Activated CD8-positive, alpha-beta memory T cell treated with anti-CD3 and anti-CD28 coated beads for 48 hours (primary cell): ENCODE measurements around the gene HM13.
"Not testable (repeated sequence)": the region's sequence is repeated elsewhere in the genome, so short reads cannot be mapped to it uniquely, and the experiment has no call there.

Source experiments
- DNase-seq, 3 experiments: peaks; one replicate each; pipeline ENCODE4 v3.0.0-alpha.2; 2020; ENCODE audit warnings: low read depth in 2 of 3, low spot score in 2 of 3

HM13 gene

DNA sequence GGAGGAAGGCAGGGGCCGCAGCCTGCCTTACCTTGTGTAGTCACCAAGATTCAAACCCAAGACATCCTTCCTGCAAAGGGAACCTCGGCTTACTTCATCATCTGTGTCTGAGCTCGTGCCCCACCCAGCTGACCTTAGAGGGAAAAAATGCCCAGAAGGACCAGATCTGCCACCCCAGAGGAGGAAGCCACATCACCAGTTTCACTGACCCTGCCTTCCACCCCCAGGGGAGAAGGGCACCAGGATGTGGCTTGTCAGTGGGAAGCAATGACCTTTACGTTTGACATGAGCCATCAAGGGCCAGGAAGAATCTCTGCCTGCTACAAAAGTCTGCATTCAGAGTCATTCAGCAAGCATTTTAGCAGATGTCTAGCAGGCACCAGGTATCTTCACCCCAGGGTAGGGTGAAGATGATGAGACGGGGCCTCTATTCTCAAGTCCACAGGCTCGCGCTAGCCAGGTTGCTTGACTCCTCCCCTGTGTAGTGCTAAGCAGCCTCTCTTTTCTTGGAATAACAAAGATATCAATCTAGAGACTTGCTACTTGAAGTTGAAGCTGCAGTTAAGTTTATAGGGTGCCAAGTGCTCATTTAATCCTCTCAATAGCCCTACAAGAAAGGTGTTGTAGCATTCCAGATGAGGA lies 28.1 kb downstream of the HM13 start:
- peak in 1 of 3 experiments; percentile 24 for DNase-seq

DNA sequence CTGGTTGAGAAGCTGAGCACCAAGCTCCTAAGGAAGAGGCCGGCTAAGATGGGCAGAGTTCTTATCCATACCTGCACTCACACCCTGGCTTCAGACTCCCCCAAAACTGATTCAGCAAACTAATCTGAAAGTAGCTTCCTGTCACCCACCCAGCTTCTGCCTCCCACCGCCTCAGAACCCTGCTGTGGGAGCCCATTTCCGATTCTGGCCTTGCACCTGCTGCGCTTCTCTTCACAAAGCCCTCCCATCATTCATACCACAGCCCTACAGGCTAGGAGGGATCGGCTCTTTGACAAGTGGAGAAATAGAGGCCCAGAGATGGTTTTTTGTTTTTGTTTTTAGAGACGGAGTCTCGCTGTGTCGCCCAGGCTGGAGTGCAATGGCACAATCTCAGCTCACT lies 28.7 kb downstream of the HM13 start:
- no peak for DNase-seq

DNA sequence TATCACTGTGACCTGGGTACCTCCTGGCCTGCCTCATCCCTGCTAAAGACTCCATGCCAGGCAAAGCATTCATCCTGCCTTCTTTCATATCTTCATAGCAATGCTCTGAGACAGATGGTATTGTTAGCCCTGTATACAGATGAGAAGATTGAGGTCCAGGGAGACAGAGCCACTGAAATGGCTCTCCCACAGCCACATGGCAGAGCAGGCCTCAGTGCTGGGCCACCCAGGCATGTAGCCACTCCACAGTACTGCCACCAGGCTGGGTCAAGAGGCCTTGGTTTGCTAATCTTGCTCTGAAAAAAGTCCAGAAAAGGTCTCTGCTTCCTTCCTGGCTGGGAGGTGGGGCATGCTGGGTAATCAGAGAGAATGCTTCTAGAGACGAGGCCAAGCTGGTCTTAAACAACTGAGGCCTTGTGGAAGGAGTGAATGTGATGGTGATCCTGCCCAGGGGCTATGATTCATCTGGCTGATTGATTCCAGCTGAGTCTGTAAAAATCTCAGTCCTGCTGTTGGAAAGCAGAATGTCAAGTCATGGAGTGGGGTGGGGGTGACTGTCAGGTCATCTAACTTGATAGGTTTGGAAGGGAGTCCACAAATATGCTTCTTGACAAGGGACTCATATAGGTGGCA lies 29.8 kb downstream of the HM13 start:
- DNase-seq, result no peak

DNA sequence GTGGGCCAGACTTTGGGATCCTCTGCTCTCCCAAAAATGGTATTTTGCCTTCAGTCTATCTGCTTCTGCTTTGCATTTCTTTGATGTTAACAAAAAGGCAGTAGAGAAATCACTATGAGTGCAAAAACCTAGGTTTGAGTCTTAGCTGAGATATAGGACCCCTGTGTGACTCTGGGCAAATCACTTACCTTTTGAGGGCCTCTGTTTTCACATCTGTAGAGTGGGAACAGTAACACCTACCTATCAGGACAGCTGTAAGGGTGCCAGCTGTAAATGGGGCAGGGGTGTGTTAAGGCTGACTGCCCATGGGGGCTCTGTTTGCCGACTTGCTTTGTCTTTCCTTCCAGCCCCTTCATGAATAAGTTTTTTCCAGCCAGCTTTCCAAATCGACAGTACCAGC lies 30.4 kb downstream of the HM13 start:
- DNase-seq, result no peak

DNA sequence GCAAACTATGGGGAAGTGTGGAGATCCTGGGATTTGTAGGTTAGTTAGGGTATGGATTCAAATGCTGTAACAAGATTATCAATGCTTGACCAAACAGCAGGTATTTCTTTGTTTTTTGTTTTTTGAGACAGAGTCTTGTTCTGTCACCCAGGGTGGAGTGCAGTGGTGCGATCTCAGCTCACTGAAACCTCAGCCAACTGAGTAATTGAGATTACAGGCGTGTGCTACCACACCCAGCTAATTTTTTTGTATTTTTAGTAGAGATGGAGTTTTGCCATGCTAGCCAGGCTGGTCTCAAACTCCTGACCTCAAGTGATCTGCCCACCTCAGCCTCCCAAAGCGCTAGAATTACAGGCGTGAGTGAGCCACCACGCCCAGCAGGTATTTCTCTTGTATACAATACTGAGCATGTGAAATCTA lies 31.4 kb downstream of the HM13 start:
- not testable (repeated sequence) for DNase-seq

DNA sequence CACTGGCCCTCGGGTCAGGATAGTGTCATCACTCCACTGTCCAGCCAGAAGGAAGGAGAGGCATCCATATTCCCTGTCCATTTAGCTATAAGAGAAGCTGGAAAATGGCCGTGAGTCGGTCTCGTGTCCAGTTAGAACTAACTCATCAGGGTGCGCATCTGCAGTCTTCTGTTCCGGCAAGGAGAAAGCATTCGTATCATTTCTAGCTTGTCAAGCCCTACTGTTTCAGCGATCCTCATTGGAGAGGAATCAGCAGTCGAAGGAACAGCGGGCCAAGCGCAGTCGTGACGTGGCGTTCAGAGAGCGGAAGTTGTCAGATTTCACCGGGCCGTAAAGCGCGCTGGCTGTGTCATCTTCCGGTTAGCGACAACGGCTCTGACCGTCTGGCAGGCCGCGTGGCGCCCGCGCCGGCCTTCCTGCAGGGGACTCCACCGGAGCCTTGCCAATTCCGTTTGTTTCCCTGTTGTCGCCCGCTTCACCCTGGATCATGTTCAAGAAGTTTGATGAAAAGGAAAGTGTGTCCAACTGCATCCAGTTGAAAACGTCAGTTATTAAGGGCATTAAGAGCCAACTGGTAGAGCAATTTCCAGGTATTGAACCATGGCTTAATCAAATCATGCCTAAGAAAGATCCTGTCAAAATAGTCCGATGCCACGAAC lies 32.9 kb downstream of the HM13 start:
- DNase-seq, result peak; percentile 51 to 61 (median 61)

DNA sequence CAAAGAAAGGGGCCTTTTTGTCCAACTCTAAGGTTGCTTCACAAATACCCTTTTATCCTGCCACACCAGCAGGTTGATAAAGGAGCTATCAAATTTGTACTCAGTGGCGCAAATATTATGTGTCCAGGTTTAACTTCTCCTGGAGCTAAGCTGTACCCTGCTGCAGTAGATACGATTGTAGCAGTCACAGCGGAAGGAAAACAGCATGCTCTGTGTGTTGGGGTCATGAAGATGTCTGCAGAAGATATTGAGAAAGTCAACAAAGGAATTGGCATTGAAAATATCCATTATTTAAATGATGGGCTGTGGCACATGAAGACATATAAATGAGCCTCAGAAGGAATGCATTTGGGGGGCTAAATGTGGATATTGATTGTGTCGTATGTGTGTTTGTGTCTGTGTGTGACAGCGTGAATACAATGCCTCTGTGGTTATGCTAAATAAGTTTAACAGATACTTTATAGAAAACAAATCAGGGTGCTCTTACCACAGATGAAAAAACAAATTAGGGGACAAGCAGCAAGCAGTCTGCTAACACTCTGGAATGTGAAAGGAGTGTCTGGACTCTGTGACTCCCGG lies 33.6 kb downstream of the HM13 start:
- DNase-seq, result no peak

DNA sequence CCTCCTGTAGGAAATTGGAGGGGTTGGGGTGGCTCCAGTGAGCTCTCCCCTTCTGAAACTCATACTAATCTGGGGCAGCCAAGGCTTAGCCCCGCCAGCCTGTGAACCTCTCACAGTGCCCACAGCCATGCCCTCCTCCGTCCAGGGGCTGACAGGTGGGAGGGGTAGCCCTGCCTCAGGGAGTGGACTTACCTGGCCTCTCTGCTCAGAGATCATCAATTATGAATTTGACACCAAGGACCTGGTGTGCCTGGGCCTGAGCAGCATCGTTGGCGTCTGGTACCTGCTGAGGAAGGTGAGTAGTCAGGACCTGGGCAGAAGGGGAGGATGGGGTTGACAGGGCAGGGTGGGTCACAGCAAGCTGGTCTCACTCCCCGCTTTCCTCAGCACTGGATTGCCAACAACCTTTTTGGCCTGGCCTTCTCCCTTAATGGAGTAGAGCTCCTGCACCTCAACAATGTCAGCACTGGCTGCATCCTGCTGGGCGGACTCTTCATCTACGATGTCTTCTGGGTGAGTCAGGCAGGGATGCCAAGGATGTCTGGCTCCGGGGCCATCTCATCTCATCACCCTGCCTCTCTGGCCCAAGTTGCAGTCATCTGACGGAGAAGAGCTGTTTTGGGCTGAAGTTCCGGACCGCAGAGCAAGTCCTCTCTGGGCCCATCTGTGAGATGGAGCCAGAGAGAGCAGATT lies 34.7 kb downstream of the HM13 start:
- no peak for DNase-seq

DNA sequence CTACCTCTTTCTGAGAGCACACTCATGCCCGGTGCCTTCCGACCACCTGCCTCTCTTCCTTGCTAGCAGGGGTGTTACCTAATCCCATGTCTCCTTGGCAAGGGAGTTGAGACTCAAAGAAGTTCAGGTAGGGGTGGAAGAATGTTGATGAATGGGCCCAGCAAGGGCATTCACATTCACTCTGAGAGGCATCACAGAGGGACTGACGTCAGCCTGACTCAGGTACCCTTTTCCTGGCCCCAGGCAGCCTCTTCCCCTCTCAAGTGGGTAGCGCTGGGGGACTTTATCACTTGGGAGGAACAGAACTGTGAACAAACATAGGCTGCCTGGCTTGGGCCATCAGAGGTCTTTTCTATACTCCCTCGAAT lies 35.3 kb downstream of the HM13 start:
- DNase-seq, result no peak

DNA sequence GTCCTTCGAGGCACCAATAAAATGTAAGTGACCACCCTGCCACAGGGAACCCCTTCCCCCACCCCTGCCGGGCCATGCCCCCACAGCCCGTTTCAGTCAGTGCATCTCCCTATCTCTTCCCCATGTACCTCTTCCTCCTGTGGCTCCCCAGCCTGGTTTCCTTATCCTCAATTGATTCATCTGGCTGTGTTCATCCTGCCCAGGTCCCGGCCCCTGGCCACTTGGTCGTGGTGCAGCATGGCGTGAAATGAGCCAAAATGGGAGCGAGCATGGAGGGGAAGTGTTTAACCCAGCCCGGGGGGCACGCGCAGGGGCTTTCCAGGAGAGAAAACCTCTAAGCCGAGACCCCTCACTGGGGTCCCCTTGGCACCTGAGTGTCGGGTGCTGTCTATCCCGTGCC lies 35.9 kb downstream of the HM13 start:
- DNase-seq, result no peak

DNA sequence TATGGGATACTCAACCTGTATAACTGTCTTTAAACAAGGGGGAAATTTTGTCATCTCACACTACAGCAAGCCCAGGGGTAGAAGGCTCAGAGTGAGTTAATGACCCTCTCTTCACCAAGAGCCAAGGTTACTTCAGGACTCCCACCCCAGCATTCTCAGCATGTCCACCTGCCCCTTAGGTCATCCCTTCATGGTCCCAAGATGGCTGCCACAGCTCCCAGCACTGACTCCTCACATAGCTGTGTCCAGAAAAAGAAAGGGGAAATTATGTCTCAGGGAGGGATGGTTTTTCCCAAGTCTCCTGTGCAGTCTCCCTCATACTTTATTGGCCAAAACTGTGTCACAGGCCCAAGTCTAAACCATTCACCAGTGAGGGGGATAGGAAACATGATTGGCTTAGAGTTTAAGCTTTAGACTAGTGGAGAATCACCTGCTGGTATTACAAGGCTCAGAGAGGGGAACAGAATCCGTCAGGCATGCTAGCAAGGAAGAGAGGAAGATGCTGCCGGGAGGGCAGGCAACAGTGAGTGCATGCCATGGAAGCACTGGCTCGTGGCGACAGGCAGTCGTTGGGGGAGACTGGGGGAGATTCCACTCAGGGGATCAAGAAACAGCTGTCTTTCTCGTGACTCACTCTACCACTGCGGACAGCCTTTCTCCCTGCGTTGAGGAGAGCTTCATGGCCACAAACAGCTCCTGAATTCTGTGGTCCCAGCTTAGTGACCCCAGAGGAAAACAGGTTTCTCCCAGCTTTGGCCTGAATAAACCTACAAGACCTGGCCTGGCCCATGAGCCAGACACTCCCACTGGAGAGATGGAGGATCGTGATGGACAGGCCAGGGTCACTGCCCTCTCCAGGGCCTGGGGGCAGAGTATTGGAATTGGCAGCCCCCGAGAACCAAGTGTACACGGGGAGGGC lies 37.2 kb downstream of the HM13 start:
- no peak for DNase-seq

DNA sequence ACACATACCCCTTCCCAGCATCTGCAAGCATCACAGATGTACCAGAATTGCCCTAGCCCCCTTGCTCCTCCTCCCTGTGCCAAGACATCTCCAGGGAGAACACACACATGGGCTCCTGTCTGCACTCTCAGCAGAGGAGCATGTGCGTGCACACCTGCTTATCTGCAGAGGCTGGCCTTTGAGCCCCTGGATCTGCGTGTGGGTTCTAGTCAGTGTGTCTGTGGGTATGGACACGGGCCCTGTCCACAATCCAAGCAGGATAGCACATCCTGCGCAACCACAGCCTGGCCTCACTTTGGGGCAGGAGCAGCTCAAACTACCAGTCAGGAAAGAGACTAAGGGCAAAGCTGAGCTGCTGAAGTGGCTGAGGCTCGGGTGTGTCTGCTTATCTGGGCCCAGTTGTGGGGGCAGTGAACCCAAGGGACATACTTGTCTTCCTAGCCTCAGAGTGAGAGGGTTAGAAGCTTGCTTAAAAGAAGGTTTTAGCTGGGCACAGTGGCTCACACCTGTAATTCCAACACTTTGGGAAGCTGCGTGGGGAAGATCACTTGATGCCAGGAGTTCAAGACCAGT lies 41.0 kb downstream of the HM13 start:
- DNase-seq, result no peak

DNA sequence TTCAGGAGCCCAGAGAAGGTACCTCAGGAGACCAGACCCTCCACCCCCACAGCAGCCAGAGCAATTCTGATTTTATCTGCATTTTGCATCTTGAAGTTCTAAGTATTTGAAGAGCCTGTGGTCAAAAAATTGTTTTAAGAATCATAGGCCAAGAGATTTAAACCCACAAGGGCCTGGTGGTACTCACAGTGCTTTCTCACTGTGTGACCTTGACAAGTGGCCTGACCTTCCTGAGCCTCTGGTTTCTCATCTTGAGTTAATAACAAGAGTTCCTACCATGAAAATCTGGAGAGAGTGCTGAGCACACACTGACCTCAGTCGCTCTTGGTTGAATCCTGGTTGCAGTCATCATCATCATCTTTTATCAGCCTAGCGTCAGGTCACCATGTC lies 45.5 kb downstream of the HM13 start:
- no peak for DNase-seq

DNA sequence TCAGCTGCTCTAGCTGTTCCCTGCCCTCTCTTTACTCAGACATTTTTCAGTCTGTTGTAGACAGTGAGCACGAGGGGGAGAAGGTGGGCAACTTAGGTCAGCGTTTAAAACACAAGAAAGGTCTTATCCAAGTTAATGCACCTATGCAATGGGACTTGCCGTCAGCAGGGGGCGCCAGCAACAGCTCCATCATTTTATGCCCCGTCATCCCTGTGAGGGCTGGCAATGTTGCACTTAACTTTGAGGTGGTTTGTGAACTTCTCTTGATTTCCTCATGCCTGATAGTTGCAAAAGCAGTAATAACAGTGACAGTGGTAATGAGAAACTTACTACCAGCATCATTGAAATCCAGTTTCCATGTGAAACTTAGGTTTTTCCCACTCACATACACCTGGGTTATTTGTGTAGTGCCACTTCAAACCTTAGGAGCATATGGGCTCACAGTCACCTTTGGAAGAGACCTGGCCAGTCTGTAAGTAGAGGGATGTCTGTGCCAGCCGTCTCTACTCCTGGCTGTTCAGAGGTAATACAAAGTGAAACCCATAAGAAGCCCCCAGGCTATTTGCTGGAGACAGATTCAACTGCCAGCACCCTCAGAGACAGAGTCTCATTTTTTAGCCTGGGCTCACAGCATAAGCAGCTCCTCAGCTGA lies 46.0 kb downstream of the HM13 start:
- DNase-seq, result peak; percentile 40 to 69 (median 54)

DNA sequence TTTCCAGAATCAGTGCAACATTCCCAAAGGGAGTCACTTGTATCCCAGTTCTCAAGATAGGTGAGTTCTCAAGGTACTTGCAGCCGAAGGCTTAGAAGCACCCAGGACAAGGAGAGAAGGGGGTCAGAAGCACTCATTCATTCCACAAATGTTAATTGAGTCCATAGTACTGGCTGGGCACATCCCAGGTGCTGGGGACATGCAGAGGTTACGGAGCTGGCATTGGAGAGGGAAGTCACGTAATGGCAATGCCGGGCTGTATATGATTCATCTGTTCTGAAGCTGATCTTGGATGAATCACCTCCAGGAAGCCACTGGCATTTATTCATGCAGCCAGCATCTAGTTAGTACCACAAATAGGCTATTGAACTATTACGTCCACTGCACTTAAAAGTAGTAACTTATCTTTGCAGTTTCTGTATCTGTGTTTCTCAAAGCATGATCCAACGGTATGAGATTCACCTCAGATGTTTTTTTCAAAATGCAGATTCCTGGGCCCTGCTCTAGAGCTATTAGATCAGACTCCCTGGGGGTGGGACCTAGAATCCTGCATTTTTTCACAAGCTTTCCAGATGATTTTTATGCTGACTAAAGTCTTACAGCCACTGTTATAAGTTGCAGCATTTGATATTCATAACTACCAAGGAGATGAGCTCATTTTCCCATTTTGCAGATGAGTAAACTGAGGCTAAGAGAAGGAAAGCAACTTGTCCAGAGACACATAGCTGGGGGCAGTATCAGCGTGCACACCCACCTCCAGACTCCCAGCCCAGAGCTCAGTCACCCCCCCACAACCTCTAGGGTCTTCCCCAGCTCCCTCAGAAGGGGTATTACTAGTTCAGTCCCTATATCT lies 46.7 kb downstream of the HM13 start:
- no peak for DNase-seq

DNA sequence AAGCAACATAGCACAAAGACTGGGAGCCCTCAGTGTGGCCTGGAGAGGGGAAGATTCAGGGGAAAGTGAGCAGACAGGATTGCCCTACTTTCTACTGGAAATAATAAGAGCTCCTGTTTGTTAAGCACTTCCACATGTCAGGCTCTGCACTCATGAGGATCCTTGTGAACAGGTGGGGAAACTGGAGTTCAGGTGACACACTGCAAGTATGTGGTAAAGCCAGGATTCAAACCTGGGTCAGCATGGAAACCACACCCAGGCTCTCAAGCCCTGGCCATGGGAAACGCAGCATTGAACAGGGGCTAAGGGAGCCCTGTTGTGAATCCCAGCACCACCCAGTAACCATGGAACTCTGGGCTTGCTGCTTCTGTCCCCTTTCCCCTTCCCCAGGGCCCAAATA lies 48.0 kb downstream of the HM13 start:
- DNase-seq, result no peak

DNA sequence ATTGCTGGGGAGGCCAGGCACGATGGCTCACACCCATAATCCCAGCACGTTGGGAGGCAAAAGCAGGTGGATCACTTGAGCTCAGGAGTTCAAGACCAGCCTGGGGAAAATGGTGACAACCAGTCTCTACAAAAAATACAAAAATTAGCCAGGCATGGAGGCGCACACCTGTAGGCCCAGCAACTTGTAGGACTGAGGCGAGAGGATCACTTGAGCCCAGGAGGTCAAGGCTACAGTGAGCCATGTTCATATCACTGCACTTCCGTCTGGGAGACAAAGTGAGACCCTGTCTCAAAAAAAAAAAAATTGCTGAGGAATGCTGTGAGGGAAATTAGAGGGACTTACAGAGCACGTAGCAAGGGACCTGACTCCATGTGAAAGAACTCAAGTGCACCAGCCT lies 50.0 kb downstream of the HM13 start:
- DNase-seq, result no peak

DNA sequence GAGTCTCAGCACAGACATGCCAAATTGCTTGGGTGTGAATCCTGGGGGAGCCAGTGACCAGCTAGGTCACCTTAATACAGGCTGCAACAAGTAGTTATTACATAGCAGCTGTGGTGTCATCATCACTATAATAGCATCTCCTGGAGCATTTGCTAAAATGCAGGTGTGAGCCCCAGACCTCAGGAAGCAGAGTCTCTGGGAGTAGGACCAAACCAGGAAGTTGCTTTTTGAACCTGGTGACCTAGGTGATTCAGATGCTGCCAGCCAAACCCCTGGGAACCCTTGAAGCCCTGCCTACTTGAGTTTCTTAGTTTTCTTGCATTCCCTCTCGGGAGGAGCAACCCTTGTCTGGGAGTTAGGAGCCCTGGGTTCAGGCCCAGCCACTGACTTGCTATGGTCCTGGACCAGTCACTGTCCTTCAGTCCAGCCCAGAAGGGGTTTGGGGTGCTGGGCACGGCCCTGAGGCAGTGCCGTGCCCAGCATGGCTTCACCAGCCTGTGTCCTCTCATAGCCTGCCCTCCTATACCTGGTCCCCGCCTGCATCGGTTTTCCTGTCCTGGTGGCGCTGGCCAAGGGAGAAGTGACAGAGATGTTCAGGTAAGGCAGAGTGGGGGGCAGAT lies 51.6 kb downstream of the HM13 start:
- no peak for DNase-seq

DNA sequence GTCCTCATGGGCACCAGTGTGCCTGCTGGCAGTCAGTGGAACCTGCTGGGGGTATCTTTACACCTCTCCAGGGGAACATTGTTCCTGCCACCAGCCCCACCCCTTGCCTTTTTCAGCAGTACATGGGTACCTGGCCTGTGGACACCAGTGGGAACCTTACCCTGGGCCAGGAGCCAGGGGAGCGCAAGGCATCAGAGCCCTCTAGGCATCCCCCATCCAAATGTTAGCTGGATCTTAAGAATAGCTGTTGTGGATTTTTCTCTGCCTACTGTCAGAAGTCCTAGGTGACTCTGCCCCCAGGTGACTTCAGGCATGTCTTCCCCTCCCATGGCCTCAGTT lies 52.0 kb downstream of the HM13 start:
- no peak for DNase-seq
